GM10847 (cell line): ENCODE measurements around the gene CACNA2D3.

ENCODE experiments used
- POLR2A ChIP-seq: IDR thresholded peaks from 2 replicates; pipeline ENCODE4 v1.6.1; 2011; ENCODE audit not compliant: insufficient read length; ENCODE audit errors: extremely low read depth

Gene CACNA2D3

GRCh38 chr3:54783611-54784010 is 661.3 kb downstream of the CACNA2D3 start:
- TF ChIP-seq POLR2A, result no peak

GRCh38 chr3:54784021-54784420 is 661.7 kb downstream of the CACNA2D3 start:
- no peak for TF ChIP-seq POLR2A

GRCh38 chr3:54785976-54786375 is 663.6 kb downstream of the CACNA2D3 start:
- no peak for TF ChIP-seq POLR2A

GRCh38 chr3:54790051-54790450 is 667.7 kb downstream of the CACNA2D3 start:
- no peak for TF ChIP-seq POLR2A

GRCh38 chr3:54791501-54792156 is 669.3 kb downstream of the CACNA2D3 start:
- no peak for TF ChIP-seq POLR2A

GRCh38 chr3:54792584-54792983 is 670.2 kb downstream of the CACNA2D3 start:
- no peak for TF ChIP-seq POLR2A

- no peak for TF ChIP-seq POLR2A
Measured at GRCh38 chr3:54793171-54793570, 670.8 kb downstream of the CACNA2D3 start.

- no peak for TF ChIP-seq POLR2A
Measured at GRCh38 chr3:54797111-54797510, 674.8 kb downstream of the CACNA2D3 start.

- no peak for TF ChIP-seq POLR2A
Measured at GRCh38 chr3:54800478-54800877, 678.1 kb downstream of the CACNA2D3 start.

- no peak for TF ChIP-seq POLR2A
Measured at GRCh38 chr3:54801977-54802376, 679.6 kb downstream of the CACNA2D3 start.

- TF ChIP-seq POLR2A, result no peak
Measured at GRCh38 chr3:54810401-54810800, 688.0 kb downstream of the CACNA2D3 start.

GRCh38 chr3:54814224-54814623 is 691.9 kb downstream of the CACNA2D3 start:
- no peak for TF ChIP-seq POLR2A

GRCh38 chr3:54817628-54818027 is 695.3 kb downstream of the CACNA2D3 start:
- no peak for TF ChIP-seq POLR2A

- no peak for TF ChIP-seq POLR2A
Measured at GRCh38 chr3:54818486-54818885, 696.1 kb downstream of the CACNA2D3 start.

GRCh38 chr3:54818942-54819341 is 696.6 kb downstream of the CACNA2D3 start:
- TF ChIP-seq POLR2A, result no peak

- TF ChIP-seq POLR2A, result no peak
Measured at GRCh38 chr3:54819946-54820345, 697.6 kb downstream of the CACNA2D3 start.

- no peak for TF ChIP-seq POLR2A
Measured at GRCh38 chr3:54822206-54822605, 699.9 kb downstream of the CACNA2D3 start.
